ENCODE measurements around the gene PLEKHJ1.
A peak's percentile ranks its signal among the peaks of the same experiment; 100 is the strongest.
"Not testable (repeated sequence)": the region's sequence is repeated elsewhere in the genome, so short reads cannot be mapped to it uniquely, and the experiment has no call there.

The PLEKHJ1 gene, protein sequence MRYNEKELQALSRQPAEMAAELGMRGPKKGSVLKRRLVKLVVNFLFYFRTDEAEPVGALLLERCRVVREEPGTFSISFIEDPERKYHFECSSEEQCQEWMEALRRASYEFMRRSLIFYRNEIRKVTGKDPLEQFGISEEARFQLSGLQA

DNA sequence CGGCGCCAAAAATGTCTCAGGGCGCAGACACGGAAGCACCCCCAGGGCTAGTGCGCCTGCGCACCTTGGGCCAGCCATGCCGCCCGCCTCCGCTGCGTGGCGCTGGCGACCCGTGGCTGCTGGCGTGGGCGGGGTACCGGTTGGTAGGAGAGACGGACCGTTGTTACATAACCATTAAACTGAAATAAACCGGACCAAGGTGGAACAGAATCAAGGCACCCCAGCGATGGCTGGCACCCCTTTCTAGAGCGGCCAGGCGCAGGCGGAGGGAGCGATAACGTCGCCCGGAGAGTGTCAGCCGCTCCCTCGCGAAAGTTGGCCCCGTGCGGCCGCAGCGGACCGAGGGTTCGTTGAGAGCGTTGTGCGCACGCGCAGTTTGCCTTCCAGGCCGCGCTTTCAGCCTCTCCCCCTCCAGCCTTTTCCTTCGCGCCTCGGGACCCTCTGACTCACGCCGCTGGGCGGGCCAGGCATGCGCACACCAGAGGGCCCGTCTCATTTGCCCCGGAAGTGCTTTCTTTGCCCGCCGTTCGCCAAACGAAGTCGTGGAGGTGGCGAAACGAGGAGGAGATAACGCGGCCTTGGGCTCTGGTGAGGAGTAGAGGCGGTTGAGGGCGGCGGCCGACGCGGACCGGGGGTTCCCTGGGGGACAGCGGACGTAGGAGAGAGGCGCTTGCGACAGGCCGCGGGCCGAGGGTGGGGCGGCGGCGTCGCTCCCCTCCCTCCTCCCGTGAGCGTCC lies at the start of gene PLEKHJ1, which contains the start of gene SF3A2:
Gene PLEKHJ1 (minus strand): TSS at position 16 of the 737 bp plus-strand sequence. CDS start 81 bp downstream, outside the sequence.
Gene SF3A2 (plus strand): TSS at position 511 of the 737 bp plus-strand sequence. CDS start 6,595 bp downstream, outside the sequence.
- DNase-seq (ENCODE audit: low read depth) = peak; percentile 98

DNA sequence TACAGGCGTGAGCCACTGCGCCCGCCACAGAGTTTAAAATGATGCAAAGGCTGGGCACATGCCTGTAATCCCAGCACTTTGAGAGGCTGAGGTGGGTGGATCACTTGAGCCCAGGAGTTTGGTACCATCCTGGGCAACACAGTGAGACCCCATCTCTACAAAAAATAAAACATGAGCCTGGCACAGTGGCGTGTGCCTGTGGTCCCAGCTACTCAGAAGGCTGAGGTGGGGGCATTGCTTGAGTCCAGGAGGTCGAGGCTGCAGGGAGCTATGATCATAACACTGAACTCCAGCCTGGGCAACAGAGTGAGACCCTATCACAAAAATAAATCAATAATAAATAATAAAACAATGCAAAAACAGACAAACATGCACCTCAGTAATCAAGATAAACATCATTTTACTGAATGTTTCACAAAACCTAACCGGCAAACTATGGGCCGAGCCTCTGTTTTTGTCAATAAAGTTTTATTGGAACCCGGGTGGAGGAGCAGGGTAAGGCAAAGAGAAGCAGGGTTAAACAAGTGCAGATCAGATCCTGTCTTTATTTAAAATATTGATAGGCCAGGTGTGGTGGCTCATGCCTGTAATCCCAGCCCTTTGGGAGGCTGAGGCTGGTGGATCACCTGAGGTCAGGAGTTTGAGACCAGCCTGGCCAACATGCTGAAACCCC lies 47.8 kb upstream of the PLEKHJ1 start:
- no peak for DNase-seq (ENCODE audit: low read depth)

DNA sequence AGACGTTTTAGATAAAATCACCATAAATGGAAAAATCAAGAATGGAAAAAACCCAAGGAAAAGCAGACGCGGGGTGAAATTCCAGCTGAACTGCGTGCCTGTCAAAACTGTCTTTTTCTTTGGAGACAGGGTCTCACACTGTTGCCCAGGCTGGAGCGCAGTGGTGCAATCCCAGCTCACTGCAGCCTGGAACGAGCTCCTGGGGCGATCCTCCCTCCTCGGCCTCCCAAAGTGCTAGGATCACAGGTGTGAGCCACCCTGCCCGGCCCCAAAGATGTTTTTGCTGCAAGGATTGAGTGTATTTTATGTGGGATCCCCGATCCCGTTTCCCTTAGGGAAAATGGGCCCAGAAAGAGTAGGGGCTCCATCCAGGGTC lies 46.7 kb upstream of the PLEKHJ1 start:
- no peak for DNase-seq (ENCODE audit: low read depth)

DNA sequence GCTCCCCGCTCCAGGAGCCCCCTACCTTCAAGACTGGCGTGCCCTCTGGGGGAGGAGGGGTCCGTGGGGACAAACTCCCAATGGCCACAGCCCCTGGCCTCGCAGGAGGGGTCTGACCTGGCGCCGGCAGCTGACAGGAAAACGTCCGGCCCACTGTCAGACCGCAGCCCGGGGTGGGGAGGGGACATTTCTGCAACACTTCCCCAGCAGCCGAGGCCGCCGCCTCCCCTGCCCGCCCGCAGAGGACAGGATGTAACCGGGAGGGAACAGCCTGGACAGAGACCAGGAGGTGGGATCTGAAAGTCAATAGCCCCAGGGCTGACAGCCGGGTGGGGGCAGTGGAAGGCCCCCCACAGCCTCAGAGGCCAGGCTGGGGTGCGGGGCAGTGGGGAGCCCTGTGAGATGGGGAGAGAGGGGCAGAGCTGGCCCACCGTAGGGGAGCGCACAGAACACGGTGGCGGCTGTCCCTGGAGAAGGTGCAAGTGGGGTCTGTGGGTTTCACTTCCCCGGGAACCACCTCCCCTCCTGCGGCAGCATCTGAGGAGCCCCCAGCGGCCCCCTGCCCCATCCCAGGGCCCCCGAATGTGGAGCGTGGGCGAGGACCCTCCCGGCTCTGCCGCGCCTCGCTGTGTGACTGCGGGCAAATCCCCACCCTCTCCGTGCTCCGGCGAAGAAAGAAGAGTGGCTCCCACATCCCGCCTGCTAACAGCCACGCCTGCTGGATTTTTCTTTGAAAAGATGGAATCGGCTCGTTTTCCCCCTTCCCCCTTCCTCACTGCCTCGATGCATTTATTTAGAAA lies 46.1 kb upstream of the PLEKHJ1 start, which contains the start of gene PEAK3:
Gene PEAK3 (minus strand): TSS at position 114 of the 800 bp plus-strand sequence. CDS start 1,244 bp downstream, outside the sequence.
- no peak for DNase-seq (ENCODE audit: low read depth)

DNA sequence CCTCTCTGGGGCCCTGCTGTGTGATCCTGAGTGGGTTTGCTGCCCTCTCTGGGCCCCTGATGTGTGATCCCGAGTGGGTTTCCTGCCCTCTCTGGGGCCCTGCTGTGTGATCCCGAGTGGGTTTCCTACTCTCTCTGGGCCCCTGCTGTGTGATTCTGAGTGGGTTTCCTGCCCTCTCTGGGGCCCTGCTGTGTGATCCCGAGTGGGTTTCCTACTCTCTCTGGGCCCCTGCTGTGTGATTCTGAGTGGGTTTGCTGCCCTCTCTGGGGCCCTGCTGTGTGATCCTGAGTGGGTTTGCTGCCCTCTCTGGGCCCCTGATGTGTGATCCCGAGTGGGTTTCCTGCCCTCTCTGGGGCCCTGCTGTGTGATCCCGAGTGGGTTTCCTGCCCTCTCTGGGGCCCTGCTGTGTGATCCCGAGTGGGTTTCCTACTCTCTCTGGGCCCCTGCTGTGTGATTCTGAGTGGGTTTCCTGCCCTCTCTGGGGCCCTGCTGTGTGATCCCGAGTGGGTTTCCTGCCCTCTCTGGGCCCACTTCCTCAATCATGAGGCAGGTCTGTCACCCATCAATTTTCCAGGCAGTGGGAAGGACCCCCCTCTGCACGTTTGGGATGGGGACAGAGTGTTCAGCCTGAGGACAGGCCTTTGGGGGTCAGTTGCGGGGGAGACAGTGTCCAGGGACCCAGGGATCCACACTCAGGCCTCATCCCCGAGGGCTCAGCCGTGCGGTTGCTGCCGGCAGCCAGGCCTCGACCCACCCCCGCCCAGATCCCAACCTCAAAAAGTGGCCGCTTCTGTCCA lies 45.3 kb upstream of the PLEKHJ1 start:
- not testable (repeated sequence) for DNase-seq (ENCODE audit: low read depth)

DNA sequence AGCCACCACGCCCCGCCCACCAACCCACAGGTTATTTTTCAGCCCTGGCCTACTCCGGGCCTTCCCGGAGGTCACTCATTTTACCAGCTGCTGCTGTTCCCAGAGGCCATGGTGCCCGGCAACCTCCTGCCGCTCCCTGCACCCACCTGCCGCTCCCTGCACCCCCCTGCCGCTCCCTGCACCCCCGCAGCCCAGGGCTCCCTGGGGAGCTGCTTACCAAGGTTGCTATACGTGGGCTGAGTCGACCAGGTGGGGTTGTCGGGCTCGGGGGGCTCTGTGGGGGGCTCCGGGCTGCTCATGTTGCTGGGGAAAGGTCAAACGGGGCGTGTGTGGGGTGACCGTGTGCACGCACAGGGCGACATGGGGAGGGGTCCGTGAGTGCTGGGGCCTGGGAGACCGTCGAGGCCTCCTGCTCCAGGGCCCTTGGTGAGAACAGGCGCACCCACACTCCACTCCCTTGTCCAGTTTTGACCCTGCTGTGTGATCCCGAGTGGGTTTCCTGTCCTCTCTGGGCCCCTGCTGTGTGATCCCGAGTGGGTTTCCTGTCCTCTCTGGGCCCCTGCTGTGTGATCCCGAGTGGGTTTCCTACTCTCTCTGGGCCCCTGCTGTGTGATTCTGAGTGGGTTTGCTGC lies 44.6 kb upstream of the PLEKHJ1 start:
- no peak for DNase-seq (ENCODE audit: low read depth)

DNA sequence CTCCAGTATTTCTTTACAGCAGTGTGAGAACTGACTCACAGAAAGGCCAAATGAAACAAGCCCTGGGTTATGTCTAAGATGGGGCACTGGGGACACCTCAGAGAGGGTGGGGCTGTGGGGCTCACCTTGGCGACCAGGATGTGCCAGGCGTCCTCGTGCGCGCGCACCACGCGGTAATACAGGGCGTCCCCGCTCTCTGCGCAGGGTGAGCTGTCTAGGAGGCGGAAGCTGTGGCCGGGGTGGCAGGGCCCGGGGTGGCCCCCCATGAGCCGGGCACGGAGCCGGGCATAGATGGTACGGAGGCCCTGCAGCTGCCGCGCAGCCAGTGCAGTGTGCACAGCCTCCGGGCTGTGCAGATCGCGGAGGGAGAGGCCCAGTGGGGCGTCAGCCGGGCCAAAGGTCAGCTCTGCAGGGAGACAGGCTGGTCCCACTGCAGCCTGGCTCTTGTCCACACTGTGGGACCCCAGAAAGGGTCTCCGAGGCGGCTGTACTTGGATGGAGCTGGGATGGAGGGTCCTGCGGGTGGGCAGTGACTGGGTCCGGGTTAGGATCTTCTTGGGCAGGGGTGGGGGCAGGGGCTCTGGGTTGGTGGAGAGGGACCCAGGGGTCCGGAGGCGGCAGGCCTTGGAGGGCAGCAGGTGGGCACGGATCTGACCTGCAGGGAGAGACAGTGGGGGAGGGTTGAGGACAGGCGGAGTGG lies 42.5 kb upstream of the PLEKHJ1 start:
- DNase-seq (ENCODE audit: low read depth) = no peak

DNA sequence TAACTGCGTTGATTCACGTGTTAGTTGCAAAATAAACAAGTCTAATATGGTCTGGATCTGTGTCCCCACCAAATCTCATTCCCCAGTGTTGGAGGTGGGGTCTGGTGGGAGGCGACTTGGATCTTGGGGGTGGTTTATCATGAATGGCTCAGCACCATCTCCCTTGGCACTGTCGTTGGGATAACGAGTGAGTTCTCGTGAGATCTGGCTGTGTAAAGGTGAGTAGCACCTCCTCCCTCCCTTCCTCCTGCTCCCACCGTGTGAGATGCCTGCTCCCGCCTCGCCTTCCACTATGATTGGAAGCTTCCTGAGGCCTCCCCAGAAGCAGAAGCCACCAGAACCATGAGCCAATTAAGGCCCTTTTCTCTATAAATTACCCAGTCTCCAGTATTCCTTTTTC lies 41.0 kb upstream of the PLEKHJ1 start:
- no peak for DNase-seq (ENCODE audit: low read depth)

DNA sequence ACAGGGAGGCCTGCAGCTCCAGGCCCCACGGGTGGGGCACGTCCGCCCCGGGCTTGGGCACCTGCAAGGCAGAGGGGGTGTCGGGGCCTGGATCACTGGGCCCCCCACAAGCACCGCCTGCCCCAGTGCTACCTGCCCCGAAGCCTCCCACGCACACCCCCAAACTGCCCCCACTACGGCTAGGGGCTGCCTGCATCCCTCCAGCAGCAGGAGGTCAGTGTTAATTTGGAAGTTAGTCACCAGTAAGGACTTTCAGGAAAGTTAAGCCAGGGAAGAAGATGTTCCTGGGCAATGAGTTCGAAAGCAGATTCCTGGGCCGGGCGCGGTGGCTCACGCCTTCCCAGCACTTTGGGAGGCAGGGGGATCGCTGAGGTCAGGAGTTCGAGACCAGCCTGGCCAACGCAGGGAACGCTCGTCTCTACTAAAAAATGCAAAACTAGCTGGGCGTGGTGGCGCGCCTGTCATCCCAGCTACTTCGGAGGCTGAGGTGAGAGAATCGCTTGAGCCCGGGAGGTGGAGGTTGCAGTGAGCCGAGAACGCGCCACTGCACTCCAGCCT lies 40.4 kb upstream of the PLEKHJ1 start:
- DNase-seq (ENCODE audit: low read depth) = no peak

DNA sequence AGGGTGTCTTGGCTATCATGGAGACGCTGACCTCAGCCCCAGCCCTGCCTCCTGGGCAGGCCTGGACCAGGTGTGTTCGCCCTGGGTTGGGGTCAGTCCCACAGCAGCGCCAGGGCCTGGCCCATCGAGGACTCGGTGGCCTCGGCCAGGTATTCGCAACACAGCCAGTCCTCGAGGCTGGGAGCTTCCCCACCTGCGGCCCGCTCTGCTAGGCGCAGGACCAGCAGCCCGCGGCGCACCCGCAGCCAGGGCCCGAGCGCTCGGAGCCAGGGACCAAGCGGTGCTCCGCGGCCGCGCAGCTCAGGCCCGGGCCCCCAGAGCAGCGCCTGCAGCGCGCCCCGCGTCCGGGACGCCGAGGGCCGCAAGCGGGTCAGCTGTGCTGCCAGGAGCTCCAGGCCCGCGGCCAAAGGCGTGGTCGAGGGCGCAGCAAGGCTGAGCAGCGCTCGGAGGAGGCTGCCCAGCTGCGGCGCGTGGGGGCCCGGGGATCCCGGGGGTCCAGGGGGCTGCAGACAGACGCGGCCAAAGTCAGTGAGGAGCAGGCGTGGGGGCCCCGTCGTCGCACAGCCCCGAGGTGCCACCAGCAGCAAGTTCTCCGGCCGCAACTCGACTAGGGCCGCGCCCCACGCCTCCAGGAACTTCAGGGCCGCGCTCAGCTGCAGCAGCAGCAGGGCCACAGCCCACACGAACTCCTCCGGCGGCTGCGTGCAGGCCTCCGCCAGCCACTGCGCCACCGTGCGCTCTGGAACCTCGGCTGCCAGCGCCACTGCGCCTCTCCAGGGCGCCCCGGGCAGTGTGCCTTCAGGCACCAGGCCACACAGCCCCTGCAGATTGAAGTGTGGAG lies 39.7 kb upstream of the PLEKHJ1 start:
- no peak for DNase-seq (ENCODE audit: low read depth)

DNA sequence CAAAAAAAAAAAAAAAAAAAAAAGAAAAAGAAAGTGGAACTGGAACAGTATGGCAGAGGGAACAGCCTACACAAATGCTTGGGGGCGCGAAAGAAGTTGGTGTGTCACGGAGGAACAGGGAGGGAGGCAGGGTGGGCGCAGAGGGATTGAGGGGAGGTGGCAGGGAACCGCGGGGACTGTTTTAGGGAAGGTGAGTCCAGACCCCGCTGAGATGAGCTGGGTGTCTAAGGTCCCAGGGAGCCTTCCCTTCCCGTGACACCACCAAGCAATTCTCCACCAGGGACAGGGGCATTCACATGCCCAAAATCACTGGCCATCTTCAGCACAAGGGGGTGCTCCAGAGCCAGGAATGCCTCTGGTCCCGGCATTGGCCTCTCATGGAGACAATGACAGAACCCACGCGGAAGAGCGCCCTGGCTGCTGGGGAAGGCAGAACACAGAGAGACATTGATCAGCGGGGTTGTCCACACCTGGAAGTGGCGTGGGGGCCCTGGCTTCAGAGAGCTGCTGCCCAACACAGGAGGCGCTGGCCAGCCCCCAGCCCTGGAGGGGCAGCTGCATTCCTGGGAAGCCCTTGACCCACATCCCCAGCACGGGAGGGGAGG lies 38.9 kb upstream of the PLEKHJ1 start:
- no peak for DNase-seq (ENCODE audit: low read depth)

DNA sequence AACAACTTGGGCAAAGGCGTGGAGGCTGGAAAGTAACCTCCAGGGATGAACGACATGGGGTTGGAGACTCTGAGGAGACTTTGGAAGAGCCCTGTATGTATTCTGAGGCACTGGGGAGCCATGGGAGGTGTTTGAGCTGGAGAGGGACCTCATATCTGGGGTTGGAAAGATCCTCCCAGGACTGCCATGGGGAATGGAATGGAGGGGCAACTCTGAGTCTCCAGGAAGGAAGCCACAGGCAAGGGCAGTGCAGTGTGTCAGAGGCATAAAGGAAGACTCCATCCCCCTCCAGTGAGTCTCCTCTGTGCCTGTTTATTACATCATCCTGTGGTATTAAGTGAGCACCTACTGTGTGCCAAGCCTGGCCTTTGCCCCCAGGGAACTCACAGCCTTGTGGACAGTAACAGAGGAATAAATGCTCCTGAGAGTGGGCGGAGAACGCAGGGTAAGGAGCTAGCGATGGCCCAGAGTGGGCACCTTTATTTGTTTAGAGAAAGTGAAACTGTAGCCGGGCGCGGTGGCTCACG lies 38.1 kb upstream of the PLEKHJ1 start:
- no peak for DNase-seq (ENCODE audit: low read depth)

DNA sequence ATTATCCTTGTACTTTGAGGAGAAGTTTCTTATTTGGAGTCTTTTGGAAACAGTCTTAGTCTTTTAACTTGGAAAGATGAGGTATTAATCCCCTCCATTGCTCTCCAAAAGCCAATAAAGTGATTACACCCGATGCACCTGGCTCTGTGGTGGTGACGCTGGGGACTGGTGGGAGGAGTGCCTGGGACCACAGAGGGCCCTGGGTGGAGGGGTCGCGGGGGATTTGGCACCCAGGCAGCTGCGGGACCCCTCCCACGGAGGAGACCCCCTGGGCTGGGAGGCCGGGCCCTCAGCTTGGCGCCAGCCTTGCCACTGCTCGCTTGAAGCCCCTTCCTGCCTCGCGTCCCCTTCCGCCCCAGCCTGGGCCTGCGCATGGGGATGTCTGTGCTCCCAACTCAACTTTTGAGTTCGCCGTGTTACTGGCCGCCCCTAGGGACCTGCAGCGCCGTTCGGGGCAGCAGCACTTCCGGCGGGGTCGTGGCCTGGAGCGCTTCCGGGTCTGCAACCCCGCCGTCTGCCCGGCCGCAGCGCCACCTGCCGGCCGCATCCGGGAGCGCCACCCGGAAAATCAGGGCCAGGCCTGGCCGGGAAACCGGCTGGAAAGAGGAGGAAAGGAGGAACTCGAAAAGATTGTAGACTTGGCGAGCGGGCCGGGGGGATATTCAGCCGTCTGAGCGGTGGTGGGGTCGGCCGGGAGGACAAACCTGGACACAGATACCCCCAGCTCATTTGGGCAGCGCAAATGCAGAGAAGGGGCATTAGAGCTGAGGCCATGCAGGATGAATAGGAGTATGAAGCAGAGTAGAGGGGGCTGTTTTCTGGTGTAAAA lies 37.4 kb upstream of the PLEKHJ1 start:
- DNase-seq (ENCODE audit: low read depth) = peak; percentile 66

DNA sequence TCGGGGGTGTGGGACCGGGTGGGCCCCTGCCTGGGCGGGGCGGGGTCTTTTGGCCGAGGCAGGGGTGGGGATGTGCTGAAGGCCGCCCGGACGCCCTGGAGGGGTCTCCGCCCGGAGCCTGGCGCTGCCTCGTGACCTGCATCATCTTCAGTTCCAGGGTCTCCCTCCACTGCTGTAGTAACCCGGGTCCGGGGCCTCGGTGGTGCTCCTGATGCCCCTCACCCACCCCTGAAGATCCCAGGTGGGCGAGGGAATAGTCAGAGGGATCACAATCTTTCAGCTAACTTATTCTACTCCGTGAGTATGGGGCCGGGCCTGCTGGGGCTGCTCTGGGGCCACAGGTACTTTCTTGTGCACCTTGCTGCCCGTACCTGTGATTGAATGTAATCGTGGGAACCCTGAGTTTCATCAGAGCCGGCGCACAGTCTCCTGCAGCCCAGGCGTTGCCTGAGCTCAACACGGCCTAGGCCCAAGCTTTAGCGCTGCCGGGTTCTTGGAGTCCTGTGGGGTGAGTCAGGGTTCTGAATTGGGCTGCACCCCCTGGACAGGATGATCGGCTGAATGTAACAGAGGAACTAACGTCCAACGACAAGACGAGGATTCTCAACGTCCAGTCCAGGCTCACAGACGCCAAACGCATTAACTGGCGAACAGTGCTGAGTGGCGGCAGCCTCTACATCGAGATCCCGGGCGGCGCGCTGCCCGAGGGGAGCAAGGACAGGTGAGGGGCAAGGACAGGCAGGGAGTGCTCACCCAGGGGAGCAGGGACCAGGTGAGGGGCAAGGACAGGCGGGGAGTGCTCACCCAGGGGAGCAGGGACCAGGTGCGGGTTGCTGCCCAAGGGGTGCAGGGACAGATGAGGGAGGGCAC lies 35.3 kb upstream of the PLEKHJ1 start:
- no peak for DNase-seq (ENCODE audit: low read depth)

DNA sequence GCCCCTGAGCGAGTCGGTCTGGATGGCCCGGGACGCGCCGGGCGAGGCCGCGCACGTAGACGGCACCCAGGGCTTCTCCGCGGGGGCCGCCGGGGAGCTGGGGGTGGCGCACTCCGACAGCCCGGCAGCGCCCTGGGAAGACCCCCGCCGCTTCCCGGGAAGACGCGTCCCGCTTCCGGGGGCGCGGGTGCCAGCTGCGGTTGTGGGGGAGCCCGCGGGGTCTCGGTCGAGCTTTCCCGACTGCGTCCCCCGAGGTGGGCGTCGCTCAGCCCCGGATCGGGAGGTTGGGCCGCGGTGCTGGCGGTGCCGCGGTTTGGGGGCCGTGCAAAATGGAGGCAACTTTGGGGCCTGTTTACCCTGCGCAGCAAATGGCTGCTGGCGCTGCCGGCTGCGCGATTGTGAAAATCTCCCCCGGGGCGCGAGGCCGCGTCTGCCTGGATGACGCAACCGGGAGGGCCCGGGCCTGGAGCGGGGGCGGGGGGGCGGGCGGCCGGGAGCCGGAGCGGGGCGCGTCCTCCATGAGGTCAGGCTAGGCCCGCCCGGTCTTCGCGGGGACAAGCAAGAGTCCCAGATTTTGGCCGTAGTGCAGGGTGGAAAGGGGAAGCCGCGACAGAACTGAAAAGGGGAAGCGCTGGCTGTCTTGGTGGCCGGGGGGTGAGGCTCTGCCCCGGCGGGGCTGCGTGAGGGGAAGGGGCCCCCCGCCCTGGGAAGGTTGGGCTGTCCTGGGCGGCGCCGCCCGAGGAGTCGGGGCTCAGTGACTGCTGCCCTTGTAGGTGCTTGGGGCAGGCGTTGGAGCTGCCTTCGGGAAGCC lies 34.5 kb upstream of the PLEKHJ1 start:
- peak; percentile 67 for DNase-seq (ENCODE audit: low read depth)

DNA sequence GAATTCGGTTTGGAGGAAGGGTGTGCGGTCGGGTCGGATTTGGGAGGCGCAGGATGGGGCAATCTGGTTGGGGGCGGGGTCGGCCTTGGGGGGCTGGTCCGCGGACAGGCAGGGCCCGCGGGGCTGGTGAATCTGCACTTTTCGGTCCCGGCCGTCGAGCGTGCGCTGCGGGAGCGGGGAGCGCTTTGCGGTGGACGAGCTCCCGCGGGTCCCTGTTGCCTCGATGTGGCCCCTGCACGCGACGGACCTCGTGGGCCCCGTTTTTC lies 34.0 kb upstream of the PLEKHJ1 start:
- DNase-seq (ENCODE audit: low read depth) = no peak
